ENCODE data around the gene PWP2.

The PWP2 gene

DNA sequence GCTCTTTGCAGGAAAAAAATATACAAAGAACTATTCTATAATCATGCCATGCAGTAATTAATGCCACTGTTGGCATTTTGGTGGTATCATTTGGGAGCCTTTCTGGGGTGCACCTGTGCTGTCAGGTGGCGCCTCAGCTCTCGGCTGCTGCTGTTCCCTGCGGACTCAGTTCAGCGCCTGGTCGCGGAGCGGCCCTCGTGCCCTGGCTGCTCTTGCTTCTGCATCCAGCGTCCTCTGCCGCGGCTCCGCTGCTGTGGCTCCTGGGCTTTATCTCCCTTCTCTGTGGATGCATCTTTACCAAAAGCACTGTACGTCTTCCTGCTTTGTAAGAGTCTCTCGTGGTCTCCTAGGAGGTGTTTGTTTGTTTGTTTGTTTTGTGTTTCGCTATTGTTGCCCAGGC is 35.1 kb upstream of the PWP2 start:
- TF ChIP-seq FOXP2 (optimal IDR thresholded peaks at IDR 0.05; ENCODE audit: borderline replicate concordance, extremely low read depth, extremely low read length, insufficient read depth) (no peak), TAF1 (IDR thresholded peaks at IDR 0.05; ENCODE audit: borderline replicate concordance, insufficient read depth, low read length) (no peak), POLR2AphosphoS5 (IDR thresholded peaks at IDR 0.05; ENCODE audit: low read depth, low read length) (no peak), SIN3A (IDR thresholded peaks at IDR 0.05; ENCODE audit: borderline replicate concordance, insufficient read depth, low read length) (no peak)
- TF ChIP-seq, protein P1, sequence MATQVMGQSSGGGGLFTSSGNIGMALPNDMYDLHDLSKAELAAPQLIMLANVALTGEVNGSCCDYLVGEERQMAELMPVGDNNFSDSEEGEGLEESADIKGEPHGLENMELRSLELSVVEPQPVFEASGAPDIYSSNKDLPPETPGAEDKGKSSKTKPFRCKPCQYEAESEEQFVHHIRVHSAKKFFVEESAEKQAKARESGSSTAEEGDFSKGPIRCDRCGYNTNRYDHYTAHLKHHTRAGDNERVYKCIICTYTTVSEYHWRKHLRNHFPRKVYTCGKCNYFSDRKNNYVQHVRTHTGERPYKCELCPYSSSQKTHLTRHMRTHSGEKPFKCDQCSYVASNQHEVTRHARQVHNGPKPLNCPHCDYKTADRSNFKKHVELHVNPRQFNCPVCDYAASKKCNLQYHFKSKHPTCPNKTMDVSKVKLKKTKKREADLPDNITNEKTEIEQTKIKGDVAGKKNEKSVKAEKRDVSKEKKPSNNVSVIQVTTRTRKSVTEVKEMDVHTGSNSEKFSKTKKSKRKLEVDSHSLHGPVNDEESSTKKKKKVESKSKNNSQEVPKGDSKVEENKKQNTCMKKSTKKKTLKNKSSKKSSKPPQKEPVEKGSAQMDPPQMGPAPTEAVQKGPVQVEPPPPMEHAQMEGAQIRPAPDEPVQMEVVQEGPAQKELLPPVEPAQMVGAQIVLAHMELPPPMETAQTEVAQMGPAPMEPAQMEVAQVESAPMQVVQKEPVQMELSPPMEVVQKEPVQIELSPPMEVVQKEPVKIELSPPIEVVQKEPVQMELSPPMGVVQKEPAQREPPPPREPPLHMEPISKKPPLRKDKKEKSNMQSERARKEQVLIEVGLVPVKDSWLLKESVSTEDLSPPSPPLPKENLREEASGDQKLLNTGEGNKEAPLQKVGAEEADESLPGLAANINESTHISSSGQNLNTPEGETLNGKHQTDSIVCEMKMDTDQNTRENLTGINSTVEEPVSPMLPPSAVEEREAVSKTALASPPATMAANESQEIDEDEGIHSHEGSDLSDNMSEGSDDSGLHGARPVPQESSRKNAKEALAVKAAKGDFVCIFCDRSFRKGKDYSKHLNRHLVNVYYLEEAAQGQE (IDR thresholded peaks at IDR 0.05; ENCODE audit: insufficient read depth in 1 of 2, low read depth in 2 of 2, low read length in 2 of 2), result no peak

DNA sequence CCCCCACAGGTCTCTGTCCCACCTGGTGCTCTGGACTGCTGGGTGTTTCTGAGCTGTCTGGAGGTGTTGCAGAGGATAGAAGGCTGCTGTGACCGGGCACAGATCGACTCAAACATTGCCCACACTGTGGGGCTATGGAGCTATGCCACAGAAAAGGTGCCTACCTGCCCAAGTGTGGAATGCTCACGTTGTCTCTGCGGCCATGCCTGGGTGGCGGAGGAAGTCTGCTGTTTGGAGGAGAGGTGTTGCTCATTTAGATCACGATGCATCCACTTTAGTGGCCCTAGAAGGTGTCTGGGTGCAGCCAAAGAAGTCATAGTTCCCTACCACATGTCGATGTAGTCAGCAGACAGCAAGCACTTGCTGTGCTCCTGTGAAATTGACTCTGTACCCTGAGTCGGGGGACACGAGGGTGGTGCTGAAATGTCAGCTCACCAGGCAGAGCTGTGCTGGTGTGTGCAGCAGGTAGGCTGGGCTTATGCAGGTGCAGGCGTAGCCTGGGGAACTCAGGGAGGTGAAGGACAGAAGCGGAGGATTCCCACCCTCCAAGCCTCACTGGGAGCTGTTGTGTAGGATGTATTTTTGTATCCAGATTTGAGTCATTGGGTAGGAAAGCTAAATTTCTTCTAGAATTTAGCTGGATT is 32.8 kb upstream of the PWP2 start:
- no peak for TF ChIP-seq POLR2AphosphoS5 (IDR thresholded peaks at IDR 0.05; ENCODE audit: low read depth, low read length)
- TF ChIP-seq, protein P1 (IDR thresholded peaks at IDR 0.05; ENCODE audit: insufficient read depth in 1 of 2, low read depth in 2 of 2, low read length in 2 of 2), result no peak
- no peak for TF ChIP-seq TAF1 (IDR thresholded peaks at IDR 0.05; ENCODE audit: borderline replicate concordance, insufficient read depth, low read length)
- TF ChIP-seq FOXP2 (optimal IDR thresholded peaks at IDR 0.05; ENCODE audit: borderline replicate concordance, extremely low read depth, extremely low read length, insufficient read depth), result no peak
- no peak for TF ChIP-seq SIN3A (IDR thresholded peaks at IDR 0.05; ENCODE audit: borderline replicate concordance, insufficient read depth, low read length)

DNA sequence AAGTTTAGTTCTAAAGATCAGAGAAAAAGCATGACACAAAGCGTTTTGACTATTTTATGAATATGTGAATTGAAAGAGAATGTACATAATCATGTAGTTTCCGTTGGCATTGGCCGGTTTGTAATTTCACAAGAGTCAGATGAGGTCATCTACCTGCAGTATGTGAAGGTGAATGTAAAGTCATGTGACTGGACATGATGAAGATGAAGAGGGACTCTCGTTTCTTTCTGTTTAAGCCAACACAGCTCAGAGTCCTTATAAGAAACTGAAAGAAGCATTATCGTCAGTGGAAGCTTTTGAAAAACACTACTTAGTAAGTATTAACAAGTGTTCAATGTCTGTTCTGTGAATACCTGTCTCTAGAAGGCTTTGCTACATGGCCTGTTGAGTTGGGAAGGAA is 30.9 kb upstream of the PWP2 start:
- TF ChIP-seq POLR2AphosphoS5 (IDR thresholded peaks at IDR 0.05; ENCODE audit: low read depth, low read length) (no peak), SIN3A (IDR thresholded peaks at IDR 0.05; ENCODE audit: borderline replicate concordance, insufficient read depth, low read length) (no peak), FOXP2 (optimal IDR thresholded peaks at IDR 0.05; ENCODE audit: borderline replicate concordance, extremely low read depth, extremely low read length, insufficient read depth) (no peak), TAF1 (IDR thresholded peaks at IDR 0.05; ENCODE audit: borderline replicate concordance, insufficient read depth, low read length) (no peak)
- TF ChIP-seq, protein P1 (IDR thresholded peaks at IDR 0.05; ENCODE audit: insufficient read depth in 1 of 2, low read depth in 2 of 2, low read length in 2 of 2), result no peak

DNA sequence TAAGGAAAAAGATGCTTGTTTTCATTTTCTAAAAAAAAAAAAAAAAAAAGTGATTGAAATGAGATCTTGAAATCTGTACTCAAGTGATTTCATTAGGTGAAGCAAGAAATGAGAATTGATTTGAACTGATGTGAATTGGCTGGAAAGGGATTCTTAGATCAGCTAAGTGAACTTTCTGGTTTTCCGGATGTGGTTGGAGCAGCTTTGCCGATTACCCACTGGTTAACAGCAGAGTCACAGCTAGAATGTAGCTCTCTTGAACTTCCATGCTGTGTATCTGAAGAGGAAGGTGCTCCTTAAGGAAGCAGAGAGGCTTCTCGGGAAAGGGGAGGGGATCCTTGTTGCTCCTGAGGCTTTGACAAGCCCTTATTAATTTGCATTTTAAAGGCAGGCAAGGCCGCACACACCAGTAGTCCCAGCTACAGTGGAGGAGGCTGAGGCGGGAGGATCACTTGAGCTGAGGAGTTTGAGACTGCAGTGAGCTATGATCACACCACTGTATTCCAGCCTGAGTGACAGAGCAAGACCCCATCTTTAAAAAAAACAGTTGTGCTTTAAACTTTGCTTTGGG is 28.7 kb upstream of the PWP2 start:
- TF ChIP-seq TAF1 (IDR thresholded peaks at IDR 0.05; ENCODE audit: borderline replicate concordance, insufficient read depth, low read length) (no peak), SIN3A (IDR thresholded peaks at IDR 0.05; ENCODE audit: borderline replicate concordance, insufficient read depth, low read length) (no peak), POLR2AphosphoS5 (IDR thresholded peaks at IDR 0.05; ENCODE audit: low read depth, low read length) (no peak), FOXP2 (optimal IDR thresholded peaks at IDR 0.05; ENCODE audit: borderline replicate concordance, extremely low read depth, extremely low read length, insufficient read depth) (no peak)
- TF ChIP-seq, protein P1 (IDR thresholded peaks at IDR 0.05; ENCODE audit: insufficient read depth in 1 of 2, low read depth in 2 of 2, low read length in 2 of 2), result no peak
